GM21737 (cell line): ENCODE results near the gene BAZ1A.
A peak's percentile ranks its signal among the peaks of the same experiment; 100 is the strongest.

Source experiments
- ATAC-seq: cut with Tn5 transposase; IDR thresholded peaks from one replicate; pipeline ENCODE4 v1.9.1; 2021; ENCODE audit warnings: mild to moderate bottlenecking, moderate library complexity; ENCODE audit not compliant: unreplicated experiment

BAZ1A gene

DNA sequence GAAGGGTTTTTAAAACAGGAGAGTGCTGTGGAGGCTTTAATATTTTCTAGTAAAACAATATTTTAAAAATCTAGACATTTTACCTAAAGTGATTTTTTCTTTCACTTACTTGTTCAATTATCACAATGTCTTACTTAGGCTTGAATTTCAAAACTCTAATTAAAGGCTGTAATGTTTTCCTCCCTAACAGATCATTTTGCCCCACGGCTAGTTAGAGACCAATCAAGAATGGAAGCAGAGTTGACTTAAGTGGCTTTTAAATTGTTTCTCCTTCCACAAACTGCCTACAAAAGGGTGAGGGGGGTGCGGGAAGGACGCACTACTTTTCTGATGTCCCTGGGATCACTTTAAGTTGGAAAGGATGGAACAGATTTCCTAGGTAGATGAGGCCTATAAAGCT is 151.3 kb downstream of the BAZ1A start:
- ATAC-seq, result no peak

GRCh38 chr14:34722723-34723545 is 152.2 kb downstream of the BAZ1A start:
- ATAC-seq, result no peak

- no peak for ATAC-seq
Observed at GRCh38 chr14:34721129-34721528, 154.0 kb downstream of the BAZ1A start.

DNA sequence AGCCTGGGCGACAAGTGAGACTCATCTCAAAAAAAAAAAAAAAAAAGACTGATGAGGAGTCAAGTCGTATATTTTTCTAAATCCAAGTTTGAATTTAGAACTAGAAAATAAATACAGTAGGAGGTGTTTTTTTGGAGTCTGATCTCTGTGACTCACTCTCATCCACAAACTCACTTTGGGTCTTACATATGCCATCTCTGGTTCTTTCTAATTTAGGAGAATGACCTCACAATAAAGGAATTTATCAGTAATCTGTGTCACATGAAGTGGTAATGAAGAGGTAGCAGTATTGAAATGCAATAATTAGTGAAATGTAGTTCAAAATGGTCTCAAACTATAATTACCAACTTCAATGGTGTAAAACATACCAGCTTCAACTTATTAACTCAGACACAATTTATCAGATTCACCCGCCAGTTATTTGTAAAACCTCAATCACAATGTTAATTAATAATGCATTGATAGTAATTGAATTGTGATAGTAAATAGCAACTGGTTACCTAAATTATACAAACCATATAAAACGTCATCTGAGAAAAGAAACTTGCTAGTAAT is 156.3 kb downstream of the BAZ1A start:
- ATAC-seq, result no peak

- ATAC-seq, result no peak
Observed at GRCh38 chr14:34715127-34715863, 159.9 kb downstream of the BAZ1A start.

DNA sequence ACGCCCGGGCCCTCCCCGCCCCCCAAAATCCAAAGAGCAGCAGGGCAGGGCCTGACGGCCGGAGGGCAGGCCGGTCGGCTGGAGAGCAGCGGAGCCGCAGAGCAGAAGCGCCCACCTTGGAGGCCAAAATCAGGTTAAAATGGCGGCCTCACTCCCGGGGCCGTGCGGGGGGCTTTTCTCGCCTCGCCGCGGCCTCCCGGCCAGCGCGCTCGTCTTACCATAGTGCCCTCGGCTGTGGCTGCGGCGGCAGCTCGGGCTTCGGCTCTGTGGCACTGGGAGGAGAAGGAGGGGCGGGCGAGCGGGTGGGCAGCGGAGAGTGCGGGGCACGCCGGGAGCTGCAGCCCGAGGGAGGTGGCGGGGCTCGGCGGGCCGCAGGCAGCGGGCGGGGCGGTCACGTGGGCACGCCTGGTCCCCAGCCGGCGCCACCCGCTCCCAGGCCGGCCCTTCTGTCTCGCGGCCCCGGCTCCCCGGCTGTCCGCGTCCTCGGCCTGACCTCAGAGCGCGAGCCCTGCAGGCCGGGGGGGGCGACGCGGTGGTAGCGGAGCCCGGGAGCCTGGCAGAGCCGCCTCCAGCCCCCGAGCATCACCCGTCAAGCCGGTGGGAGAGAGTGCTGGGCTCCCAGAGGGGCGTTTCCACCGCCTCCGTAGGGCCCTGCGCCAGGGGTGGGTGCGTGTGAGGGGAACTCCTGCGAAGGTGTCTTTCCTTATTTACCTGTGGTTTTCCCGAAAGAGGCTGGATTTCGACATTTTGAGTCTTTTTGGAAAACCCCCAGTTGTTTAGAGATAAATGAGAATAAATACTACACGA is 160.6 kb downstream of the BAZ1A start, which contains the start of gene CFL2:
CFL2 (minus strand) TSS at position 274 of the 807 bp plus-strand sequence; CDS start at position 221, 53 bp downstream.
- peak; percentile 87 for ATAC-seq

GRCh38 chr14:34713681-34714319 is 161.4 kb downstream of the BAZ1A start:
- no peak for ATAC-seq

GRCh38 chr14:34713122-34713680 is 162.0 kb downstream of the BAZ1A start:
- ATAC-seq, result no peak

- ATAC-seq, result no peak
Observed at GRCh38 chr14:34711796-34712712, 163.1 kb downstream of the BAZ1A start.

DNA sequence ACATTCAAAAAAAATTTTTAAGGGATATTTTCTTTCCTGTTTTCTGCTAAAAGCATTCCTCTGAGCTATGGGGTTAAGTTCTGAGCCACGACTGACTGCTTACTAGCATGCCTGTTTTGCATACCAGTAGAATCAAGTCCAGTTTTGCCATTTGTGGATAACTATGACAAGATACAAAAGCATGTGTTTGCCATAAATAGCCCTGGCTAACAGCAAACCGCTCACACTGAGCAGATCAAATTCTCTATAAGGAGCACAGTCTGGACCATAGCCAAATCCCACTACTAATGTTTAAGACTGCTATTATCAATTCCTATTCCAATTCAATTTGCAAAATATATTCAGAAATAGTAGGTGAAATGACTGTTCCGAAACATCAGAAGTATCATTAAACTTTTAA is 164.0 kb downstream of the BAZ1A start:
- no peak for ATAC-seq

DNA sequence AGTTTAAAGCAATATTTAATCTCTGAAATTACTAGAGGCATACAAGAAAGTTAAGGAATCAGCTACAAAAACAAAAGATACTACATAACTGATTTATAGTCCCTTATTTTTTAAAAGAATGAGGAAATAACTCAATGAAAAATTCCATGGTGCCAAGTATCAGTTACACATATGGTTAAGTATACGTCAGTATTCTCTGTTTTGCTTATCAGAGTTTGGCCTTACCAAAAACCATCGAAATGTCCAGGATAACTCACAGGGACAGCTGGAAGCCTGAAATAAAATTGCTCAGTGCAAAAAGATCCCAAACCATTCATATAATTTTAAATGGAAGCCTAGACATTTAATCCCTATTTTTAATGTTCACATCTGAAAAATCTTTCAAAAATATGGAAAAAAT is 164.4 kb downstream of the BAZ1A start:
- no peak for ATAC-seq

- no peak for ATAC-seq
Observed at GRCh38 chr14:34710006-34710405, 165.2 kb downstream of the BAZ1A start.

DNA sequence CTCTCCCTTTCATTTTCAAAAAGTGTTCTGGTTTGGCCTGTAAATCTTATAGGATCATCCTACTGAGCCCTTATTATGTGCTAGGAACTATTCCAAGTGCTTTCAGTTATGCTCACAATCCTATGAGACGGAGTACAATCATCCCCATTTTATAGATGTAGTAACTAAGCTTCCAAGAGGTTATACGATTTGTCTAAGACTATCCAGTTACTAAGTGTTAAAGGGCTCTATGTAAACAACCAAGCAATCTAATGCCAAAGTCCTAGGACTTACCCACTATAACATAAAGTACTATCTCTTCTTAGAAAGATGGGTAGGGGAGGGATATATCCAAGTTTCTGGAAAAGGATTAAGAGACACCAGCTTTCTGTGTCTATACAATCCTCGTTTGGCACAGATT is 167.4 kb downstream of the BAZ1A start:
- no peak for ATAC-seq
